HG03432 (cell line): ENCODE measurements around the gene SNAP23.

Experiments
- ATAC-seq: cut with Tn5 transposase; IDR thresholded peaks from one replicate; pipeline ENCODE4 v1.9.1; 2021; ENCODE audit warnings: mild to moderate bottlenecking, moderate library complexity; ENCODE audit not compliant: unreplicated experiment

The SNAP23 gene

GRCh38 chr15:42494998-42495360 is 455 bp upstream of the SNAP23 start:
- ATAC-seq: no peak

GRCh38 chr15:42498212-42499068 is 3.0 kb downstream of the SNAP23 start:
- ATAC-seq: no peak

- ATAC-seq: no peak
Observed at GRCh38 chr15:42499858-42500609, 4.6 kb downstream of the SNAP23 start.

GRCh38 chr15:42502477-42502876 is 7.0 kb downstream of the SNAP23 start:
- ATAC-seq: no peak

- ATAC-seq: no peak
Observed at GRCh38 chr15:42503825-42504224, 8.4 kb downstream of the SNAP23 start.

- ATAC-seq: no peak
Observed at GRCh38 chr15:42504631-42505030, 9.2 kb downstream of the SNAP23 start.

- ATAC-seq: no peak
Observed at GRCh38 chr15:42507514-42507913, 12.1 kb downstream of the SNAP23 start.

- no peak for ATAC-seq
Observed at GRCh38 chr15:42508263-42508690, 12.8 kb downstream of the SNAP23 start.

GRCh38 chr15:42510258-42511006 is 15.0 kb downstream of the SNAP23 start:
- ATAC-seq: no peak

- no peak for ATAC-seq
Observed at GRCh38 chr15:42511007-42511391, 15.6 kb downstream of the SNAP23 start.

GRCh38 chr15:42523331-42523730 is 27.9 kb downstream of the SNAP23 start:
- ATAC-seq: no peak

GRCh38 chr15:42528970-42529369 is 33.5 kb downstream of the SNAP23 start:
- no peak for ATAC-seq

GRCh38 chr15:42533246-42533645 is 37.8 kb downstream of the SNAP23 start:
- ATAC-seq: no peak

- ATAC-seq: no peak
Observed at GRCh38 chr15:42544853-42545629, 49.6 kb downstream of the SNAP23 start.

GRCh38 chr15:42547918-42548248 is 52.4 kb downstream of the SNAP23 start:
- no peak for ATAC-seq

GRCh38 chr15:42548249-42549031 is 53.0 kb downstream of the SNAP23 start, which contains the start of the genes HAUS2 and LRRC57:
Gene HAUS2, plus strand, starts transcription at chr15:42548838. Its CDS starts 35 bp downstream, at chr15:42548873.
Gene LRRC57, minus strand, starts transcription at chr15:42548793. Its CDS starts 359 bp downstream, at chr15:42548434.
- peak; percentile 88 for ATAC-seq

- ATAC-seq: peak; percentile 18
Observed at GRCh38 chr15:42549032-42549491, 53.6 kb downstream of the SNAP23 start.

- ATAC-seq: no peak
Observed at GRCh38 chr15:42549741-42550392, 54.4 kb downstream of the SNAP23 start.

GRCh38 chr15:42553554-42553953 is 58.1 kb downstream of the SNAP23 start:
- no peak for ATAC-seq
